ENCODE measurements around the gene TCEA2.
"Not testable (repeated sequence)": the region's sequence is repeated elsewhere in the genome, so short reads cannot be mapped to it uniquely, and the experiment has no call there.

The TCEA2 gene

DNA sequence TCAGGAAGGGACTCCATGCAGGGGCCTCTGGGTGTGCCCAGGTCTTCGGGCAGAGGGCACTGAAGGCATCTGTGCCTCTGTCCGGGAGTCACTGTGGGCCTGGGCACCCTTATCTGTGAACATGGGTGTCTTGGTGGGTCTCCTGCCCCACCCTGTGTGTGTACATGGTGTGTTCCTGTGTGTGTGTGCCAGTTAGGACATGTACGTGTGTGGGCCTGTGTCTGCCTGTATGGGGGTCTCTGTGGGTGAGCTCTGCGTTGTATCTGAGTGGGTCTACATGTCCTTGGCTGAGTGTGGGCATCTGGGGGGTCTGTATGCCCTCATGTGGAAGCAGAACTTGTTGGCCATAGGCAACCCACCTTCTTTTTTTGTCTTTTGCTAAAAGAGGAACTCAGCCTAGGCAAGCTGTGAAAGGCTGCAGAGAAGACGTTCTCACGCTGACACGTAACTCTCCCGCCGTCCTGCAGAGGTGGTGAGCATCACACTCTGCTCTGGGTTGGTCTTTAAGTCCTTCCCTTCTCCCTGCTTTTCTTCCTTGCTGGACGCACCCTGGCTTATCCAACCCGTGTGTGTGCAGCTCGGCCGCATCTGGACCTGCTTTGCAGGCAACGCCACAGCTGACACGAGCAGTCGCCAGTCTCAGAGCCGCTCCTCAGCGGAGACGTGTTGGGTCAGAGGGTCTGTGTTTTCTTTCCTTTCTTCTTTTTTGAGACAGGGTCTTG lies 44.9 kb downstream of the TCEA2 start:
- no peak for DNase-seq (ENCODE audit: low read depth, low spot score)

DNA sequence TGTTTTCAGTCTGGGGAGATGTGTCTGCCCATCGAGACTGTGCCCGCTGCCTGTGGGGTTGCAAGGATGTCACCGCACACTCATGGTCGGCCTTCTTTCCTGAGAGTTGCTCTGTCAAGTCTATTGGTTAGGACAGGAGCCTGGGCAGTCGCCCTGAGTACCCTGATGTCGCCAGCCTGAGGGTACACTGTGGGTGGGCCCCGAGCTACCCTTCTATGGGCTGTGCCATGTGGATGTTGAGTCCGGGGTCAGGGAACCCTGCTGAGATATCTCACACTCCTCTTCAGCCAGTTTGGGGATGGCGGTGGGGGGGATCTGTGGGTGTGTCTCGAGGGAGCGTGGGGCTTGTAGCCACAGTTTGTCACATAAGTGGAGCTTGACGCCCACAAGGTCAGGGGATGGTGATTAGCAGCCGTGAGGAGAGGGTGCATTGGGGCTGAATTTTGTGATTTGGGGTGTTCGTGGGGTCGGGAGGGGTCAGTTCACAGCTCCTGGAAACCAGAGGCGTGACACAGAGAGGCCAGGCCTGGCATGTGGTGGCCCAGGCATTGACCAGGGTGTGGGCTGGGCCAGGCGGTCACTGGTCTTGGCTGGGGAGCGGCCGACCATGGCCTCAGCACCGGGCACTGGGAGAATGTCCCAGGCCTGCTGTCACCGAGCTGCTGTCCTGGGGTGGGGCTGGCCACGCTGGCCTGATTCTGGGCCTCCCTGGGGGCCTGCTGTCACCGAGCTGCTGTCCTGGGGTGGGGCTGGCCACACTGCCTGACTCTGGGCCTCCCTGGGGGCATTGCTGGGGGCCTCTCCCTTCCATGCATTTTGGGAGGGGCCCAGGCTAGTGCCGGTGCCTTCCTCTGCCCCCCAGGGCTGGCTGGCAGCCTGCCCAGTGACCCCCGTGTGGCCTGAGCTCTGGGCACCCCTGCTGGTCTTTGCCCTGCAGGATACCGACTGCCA lies 46.0 kb downstream of the TCEA2 start:
- no peak for DNase-seq (ENCODE audit: low read depth, low spot score)

DNA sequence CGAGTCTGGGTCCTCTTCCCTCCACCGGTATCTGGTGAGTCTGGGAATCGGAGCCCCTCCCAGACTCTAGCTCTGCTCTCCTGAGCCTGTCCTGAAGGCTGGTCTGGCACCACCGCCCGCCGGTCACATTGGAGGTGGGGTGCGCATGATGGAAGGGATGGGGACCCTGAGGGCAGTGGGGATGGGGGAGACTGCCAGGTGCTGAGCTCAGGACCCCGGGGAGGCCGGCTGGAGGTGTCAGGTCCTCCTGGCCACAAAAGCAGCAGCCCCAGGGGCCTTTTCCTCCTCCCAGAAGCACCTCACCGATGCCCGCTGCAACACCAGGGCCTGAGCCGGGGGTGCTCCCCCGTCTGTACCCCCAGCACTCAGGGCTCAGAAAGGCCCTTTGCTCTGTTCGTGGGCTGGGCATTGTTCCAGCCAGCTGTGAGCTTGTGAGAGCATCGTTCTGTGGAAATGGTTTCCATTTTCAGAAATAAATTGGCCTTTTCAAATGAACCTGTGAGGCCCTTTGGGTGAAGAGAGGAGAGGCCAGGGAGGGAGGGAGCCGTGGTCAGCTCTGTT lies 46.9 kb downstream of the TCEA2 start:
- no peak for DNase-seq (ENCODE audit: low read depth, low spot score)

DNA sequence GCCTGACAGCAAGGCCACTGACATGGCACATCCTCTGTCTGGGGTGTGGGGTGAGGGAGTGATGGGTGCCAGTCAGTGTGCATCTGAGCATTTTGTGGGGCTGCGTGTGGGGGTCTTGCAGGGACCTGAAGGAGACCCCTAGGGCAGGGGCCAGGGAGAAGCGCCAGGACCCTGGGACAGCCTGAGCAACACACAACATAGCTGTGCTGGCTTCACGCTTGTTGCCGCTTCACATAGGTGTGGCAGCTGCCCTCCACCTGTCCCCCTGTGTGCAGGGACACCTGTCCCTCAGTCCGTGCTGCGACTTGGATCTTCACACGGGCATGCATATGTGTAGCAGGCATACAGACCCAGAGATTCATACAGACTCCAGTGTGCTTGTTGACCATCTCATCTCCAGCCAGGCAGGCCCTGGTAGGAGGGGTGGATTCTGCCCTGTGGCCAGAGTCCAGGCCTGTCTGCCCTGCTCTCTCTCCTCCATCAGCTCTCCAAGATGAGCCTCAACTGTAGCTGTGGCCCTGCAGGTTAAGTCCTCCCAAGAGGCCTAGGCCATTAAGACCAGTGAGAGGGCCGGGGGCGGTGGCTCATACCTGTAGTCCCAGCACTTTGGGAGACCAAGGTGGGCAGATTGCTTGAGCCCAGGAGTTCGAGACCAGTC lies 47.5 kb downstream of the TCEA2 start:
- no peak for DNase-seq (ENCODE audit: low read depth, low spot score)

DNA sequence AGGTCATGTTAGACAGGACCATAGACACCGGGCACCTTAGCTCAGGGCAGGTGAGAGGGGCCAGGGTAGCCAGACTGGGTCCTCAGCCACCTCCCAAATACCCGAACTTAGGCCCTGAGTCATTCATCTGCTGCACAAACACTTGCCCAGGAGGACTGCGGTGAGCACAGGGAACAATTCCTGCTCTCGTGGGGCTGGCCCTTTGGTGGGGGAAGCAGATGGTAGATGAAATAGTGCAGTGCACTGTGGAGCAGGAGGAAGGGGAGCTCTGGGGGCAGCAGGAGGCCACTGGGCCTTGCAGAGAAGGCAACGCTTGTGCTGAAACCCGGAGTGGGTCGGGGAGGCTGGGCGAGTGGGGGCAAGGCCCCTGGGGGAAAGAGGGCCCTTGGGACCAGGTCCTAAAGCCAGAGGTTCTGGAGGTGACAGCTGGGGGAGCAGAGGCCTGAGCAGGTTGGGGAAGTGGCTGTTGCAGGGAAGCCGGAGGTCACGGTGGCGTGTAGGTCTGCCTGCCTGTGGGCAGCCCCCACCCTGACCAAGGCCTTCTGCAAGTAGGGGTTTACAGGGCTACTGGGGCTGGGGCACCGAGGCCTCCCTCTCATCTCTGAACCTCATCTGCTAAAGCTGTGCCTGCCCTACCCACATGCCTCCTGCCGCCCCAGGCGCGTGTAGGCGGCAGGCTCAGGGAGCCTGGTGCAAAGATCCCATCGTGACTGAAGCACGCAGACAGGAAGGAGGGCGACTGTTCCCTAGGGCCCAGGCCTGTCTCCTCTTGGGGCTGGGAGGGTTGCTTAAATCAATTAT lies 49.0 kb downstream of the TCEA2 start:
- no peak for DNase-seq (ENCODE audit: low read depth, low spot score)

DNA sequence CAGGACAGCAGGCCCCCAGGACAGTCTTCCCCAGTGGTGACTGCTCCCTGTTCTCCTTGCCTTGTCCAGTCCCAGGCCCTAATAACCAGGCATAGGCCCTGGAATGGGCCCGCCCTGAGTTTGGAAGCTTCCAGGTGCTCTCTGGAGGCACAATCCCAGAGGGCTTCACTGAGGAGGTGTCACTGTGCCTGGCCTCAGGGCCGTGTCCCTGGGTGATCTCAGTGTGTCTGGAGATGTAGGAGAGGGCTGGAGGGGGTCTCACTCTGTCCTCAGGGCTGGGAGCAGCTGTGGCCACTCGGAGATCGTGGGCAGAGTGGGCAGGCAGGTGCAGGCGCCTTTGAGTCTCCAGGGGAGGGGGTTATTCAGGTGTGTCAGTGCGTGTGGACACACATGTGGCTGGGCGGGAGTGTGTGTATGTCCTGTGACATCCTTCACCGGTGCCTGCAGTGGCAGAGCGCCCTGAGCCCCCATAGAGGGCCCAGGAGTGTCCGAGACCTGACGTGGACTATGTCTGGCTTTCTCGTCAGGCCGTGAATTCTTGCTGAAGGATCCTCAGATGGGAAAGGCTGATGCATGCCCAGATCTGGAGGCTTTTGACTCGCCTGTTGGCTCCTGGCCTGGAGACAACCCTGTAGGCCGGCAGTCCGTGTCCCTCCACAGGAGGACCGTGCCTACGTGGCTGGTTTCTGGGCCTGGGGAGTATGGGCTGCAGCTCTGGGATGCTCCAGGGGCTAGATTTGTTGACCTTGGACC lies 49.9 kb downstream of the TCEA2 start:
- DNase-seq (ENCODE audit: low read depth, low spot score): no peak

DNA sequence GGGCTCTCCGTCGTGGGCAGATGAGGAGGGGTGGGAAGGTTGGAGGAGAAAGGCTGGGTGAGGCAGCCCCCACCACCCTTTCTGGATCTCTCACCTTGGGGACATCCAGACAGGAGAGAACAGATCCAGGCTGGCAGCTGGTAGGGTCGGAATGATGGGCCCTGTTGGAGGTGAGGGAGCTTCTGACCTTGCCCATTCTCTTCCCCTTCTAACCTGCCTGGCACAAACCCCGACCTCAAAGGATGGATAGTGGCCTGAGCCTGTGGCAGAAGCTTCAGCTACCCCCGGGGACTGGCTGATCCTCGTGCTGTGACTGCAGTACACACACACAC lies 50.4 kb downstream of the TCEA2 start:
- DNase-seq (ENCODE audit: low read depth, low spot score): no peak

DNA sequence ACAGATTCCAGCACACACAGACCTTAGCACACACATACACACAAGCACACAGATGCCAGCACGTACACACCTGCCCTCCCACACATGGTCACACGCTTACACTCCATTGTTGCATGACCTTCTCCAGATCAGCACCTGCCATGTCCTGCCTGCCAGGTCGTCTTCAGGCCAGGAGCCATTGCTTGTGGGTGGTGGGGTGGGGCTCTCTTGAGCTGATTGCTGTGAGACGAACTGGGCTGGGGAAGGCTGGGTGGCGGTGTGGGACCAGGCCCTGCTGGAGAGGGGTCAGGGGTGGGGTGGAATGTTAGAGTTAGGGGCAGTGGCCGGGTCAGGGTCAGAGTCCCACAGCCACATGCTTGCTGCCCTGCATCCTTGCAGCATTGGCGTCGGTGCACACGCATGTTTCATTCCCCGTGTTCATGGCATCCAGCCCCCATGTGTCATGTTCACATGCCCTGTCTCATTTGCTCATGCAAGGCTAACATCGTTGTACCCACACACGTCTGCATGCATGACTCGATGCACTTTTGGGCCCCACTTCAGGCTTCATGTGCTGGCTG lies 50.9 kb downstream of the TCEA2 start:
- DNase-seq (ENCODE audit: low read depth, low spot score): no peak

DNA sequence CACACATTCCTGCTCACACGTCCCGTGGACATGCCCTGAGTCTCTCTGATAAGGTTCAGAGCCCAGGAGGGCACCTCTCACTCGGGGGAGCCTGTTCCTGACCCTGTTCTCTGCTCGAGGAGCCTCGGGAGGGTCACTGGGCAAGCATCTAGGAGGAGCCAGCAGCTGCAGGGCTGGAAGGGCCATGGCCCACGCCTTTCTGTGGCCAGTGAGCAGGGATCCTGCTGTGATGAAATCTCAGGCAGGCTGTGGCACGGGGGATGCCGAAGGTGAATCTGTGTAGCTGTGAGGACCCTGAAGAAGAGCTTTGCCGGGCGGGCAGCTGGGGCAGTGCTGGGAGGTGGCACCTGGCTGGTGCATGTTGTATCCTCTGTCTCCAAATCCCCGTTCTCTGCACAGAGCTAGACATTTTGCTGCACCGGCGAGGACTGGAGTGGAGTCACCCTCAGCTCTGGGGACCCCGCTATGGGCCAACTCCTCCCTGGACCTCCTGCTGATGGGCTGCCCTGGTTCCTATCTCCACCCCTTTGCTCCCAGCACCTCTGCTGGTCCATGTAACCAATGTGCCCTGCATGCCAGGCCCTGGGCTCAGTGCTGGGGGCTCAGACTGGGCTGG lies 51.5 kb downstream of the TCEA2 start:
- no peak for DNase-seq (ENCODE audit: low read depth, low spot score)

DNA sequence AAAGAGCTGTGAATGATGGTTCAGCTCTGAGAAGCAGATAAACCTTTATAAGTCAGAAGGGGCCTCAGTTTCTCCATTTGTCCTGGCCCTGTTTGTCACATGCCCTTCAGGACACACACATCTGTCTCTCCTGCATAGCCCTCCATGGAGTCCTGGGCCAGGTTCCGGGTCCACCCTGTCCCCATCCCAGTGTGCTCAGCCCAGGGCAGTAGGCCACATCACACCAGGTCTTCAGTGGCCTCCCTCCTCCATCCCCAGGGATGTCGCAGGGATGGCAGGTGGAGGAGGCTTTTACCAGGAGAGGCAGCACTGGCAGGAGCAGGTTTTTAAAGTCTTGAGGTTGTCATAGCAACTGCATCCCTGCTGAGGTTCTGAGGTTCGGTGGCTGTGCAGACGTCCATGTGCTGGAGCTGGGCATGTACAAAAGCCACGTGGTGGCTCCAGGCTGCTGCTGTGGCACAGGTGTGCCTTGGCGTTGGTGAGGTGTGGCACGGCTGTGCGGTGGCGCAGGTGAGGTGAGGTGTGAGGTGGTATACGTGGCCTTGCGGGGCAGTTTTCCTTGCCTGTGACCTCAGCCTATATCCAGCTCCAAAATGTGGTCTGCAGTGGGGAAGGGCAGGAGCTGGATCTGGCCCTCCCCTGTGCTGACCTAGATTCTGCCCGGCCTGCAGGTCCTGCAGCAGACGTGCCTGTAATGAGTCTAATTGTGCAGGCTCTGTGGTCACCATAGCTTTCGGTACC lies 52.3 kb downstream of the TCEA2 start:
- DNase-seq (ENCODE audit: low read depth, low spot score): no peak

DNA sequence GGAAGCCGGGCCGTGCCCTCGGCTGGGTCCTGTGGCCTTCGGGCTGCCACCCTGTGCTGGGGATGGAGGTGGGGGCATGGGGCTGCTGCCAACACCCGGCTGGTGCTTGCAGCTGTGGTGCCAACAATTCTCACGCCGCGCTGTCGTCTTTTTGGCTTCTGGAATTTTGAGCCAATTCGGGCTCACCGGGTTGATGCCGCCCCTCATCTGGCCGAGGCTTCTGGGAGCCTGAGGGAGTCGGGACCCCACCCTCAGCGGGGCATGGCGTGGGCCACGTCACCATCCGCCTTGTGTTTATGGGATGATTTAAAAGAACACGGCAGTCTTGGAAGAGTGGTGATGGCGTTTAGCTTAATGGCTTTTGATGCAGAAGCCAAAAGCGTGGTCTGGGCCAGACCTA lies 53.0 kb downstream of the TCEA2 start:
- no peak for DNase-seq (ENCODE audit: low read depth, low spot score)

DNA sequence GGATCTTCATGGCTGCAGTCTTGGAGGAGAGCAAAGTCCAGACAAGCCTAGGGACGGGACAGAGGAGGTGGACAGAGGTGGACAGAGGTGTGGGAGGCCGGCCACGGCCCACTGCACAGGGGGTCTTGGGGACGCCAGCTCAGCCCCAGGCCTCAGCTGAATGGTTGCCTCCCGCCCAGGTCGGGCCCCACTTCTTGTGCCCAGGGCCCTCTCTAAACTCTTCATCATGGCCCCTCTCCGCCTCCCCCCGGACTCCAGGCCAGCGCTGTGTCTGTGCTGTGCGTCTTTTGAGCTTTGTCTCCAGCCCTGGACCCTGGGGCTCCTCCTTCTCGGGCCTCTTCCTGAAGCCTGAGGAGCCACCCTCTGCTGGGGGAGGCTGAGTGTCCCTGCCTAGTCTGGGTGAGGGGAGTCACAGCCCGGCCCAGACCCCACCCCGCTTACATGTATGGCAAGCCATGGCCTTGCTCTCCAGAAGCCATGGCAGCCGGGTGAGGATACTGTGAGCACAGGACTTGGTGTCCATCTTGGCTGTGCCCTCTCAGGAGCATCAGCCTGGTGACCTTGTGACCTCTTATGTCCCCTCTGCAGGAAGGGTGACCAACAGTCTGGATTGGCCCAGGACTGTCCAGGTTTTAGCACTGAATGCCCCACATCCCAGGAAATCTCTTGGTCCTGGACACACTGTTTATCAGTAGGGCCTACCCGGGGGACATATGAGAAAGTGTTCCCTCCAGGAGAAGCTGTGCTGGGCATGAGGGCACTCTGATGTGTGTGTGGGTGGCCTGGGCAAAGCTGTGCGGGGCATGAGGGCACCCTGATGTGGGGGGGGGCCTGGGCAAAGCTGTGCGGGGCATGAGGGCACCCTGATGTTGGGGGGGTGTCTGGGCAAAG lies 53.8 kb downstream of the TCEA2 start:
- no peak for DNase-seq (ENCODE audit: low read depth, low spot score)

DNA sequence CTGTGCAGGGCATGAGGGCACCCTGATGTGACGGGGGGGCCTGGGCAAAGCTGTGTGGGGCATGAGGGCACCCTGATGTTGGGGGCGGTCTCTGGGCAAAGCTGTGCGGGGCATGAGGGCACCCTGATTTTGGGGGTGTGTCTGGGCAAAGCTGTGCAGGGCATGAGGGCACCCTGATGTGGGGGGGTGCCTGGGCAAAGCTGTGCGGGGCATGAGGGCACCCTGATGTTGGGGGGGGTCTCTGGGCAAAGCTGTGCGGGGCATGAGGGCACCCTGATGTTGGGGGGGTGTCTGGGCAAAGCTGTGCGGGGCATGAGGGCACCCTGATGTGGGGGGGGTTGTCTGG lies 54.4 kb downstream of the TCEA2 start:
- DNase-seq (ENCODE audit: low read depth, low spot score): not testable (repeated sequence)

DNA sequence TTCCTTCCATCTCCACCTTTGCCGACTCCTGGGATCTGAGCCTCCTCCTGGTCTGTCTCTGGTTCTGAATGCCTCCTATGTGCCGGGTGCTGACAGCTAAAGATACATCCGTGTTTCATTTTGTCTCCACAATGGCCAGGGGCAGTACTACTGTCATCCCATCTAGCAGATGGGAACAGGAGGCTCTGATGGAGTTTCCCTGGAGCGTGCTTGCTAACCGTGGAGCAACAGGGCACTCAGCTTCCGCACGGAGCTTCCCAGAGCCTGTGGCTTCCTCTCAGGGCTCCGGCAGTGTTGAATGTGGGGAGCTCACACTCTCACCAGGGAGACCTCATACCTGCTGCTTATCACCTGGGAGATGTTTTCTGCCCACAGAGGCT lies 56.3 kb downstream of the TCEA2 start:
- DNase-seq (ENCODE audit: low read depth, low spot score): no peak

DNA sequence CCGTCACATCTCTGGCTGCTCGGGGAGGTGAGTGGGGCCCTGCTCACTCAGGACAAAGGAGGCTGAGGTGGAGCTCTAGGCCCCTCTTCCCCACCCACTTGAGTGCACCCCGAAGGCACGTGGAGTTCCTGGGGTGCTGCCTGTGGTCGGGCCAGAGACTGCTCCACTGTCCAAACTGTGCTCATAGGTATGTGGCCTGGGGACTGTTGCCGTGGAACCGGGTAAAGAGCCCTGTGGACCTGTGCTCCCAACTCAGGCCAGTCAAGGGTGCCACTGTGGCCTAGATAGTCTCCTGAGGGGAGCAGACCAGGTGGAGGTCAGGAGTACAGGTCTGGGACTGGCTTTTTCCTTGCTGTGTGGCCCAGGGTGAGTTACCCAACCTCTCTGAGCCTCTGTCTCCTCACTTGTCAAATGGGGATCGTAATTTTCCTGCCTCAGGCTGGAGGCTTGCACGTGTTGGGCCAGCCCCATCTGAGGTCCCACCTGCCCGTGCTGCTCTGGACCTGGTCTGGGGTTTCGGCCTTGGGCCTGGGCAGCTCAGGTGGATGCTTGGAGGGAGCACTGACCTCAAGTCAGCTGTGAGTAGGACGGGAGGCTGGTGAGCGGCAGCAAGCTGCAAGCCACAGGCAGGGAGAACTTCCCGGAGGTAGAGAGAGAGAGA lies 56.8 kb downstream of the TCEA2 start:
- DNase-seq (ENCODE audit: low read depth, low spot score): no peak

DNA sequence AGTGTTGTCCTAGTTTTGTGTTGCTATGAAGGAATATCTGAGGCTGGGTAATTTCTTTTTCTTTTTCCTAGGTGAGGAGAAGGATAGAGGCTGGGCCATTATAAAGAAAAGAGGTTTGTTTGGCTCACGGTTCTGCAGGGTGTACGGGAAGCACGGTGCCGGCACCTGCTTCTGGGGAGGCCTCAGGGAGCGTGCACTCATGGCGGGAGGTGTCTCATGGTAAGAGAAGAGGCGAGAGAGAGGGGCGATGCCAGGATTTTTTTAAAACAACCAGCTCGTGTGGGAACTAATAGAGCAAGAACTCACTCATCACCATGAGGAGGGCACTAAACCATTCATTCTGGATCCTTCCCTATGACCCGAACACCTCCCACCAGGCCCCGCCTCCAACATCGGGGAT lies 58.6 kb downstream of the TCEA2 start:
- DNase-seq (ENCODE audit: low read depth, low spot score): no peak

All from brain pericyte (primary cell).